ENCODE results near the gene ZNF597.

DNA sequence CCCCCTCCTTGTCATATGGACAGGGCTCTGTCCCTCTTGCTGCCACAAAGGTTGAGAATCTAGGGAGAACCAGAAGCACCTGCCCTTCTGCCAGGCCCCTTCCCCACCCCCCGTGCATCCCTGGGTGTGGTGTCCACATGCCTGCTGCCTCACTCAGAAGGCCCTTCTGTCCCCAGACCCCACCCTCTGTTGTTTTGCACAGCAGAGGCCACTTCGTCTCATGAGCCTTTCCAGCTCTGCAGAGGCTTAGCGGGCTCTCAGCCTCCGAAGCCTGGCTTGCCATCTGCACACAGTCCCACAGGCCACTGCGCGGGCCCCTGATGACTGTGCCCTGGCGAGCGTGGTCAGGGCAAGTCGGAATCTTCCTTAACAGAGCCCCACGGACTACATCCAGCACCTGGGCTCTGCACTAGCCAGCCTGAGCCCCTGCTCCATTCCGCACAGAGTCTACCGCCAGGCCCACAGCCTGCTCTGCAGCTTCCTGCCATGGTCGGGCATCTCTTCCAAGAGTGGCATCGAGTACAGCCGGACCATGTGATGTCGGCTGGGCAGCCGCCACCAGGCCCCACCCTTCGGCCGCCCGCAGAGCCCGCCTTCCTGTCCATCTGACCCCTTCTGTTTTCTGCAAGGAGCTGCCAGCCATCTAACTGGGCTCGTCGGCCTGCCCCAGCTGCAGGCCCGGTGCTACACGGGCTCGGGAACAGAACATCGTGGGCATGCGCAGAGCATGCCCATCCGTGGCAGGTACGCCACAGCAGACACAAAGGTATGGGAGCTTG, 41.2 kb upstream of the ZNF597 start:
- TF ChIP-seq, protein P1, sequence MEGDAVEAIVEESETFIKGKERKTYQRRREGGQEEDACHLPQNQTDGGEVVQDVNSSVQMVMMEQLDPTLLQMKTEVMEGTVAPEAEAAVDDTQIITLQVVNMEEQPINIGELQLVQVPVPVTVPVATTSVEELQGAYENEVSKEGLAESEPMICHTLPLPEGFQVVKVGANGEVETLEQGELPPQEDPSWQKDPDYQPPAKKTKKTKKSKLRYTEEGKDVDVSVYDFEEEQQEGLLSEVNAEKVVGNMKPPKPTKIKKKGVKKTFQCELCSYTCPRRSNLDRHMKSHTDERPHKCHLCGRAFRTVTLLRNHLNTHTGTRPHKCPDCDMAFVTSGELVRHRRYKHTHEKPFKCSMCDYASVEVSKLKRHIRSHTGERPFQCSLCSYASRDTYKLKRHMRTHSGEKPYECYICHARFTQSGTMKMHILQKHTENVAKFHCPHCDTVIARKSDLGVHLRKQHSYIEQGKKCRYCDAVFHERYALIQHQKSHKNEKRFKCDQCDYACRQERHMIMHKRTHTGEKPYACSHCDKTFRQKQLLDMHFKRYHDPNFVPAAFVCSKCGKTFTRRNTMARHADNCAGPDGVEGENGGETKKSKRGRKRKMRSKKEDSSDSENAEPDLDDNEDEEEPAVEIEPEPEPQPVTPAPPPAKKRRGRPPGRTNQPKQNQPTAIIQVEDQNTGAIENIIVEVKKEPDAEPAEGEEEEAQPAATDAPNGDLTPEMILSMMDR (IDR thresholded peaks at IDR 0.05 in 4 of 5, conservative IDR thresholded peaks at IDR 0.05 in 1 of 5) = no peak
- TF ChIP-seq POLR2A (IDR thresholded peaks at IDR 0.05) = no peak
